Endothelial cell of umbilical vein (primary cell): ENCODE results near the gene CCDC57. TPM values are rescaled to one million over a fixed set of nuclear protein-coding genes. Genes with fewer than 3 reads are reported as not detected.

Source experiments
- BruUV-seq: library from RNA; stranded (reverse); fragments of 400-500 nt; replicated peaks from 2 replicates; lab custom pipeline; 2021; lab: Mats Ljungman, UMichigan
- CTCF ChIA-PET: fragments of 300-600, 350-600 bp; sonication (Branson Sonifier 250); formaldehyde crosslinking; loops from one replicate; lab custom pipeline; 2021; ENCODE audit warnings: antibody characterized with exemption, inconsistent platforms; lab: Charles Lee
- POLR2A ChIA-PET: fragments of 300-600, 350-600 bp; sonication (Branson Sonifier 250); formaldehyde crosslinking; loops from one replicate; lab custom pipeline; 2021; ENCODE audit warnings: antibody characterized with exemption, inconsistent platforms; lab: Charles Lee
- DNase-seq: peaks from one replicate; pipeline ENCODE4 v3.0.0-alpha.2; 2011; ENCODE audit warnings: low read depth, low spot score
- FAIRE-seq: peaks from 2 replicates; lab custom pipeline; 2011; peaks lifted over from hg19 to GRCh38; lab: Jason Lieb, UNC
- H2AFZ ChIP-seq: 2 replicates; pipeline ENCODE4 v1.6.0; 2012; ENCODE audit warnings: low read depth, low read length, control low read depth, inconsistent platforms
- H3K27ac ChIP-seq: 2 replicates; pipeline ENCODE4 v1.5.1; 2011; ENCODE audit warnings: low read depth, mild to moderate bottlenecking, control low read depth, low read length, moderate library complexity; ENCODE audit not compliant: insufficient read depth
- H3K27me3 ChIP-seq, 2 experiments: 2 replicates each; pipeline versions ENCODE4 v1.6.0 to v1.6.1; 2011; ENCODE audit warnings: low read length in 2 of 2, mixed read lengths in 1 of 2; ENCODE audit not compliant: control insufficient read depth in 2 of 2, insufficient read depth in 2 of 2
- H3K36me3 ChIP-seq, 2 experiments: 2 replicates in 1 of 2; 3 replicates in 1 of 2; pipeline ENCODE4 v1.5.1; 2011; ENCODE audit warnings: low read length in 2 of 2, mild to moderate bottlenecking in 1 of 2, moderate library complexity in 1 of 2; ENCODE audit not compliant: control insufficient read depth in 2 of 2, insufficient read depth in 2 of 2; ENCODE audit errors: extremely low read depth in 1 of 2
- H3K4me1 ChIP-seq: 3 replicates; pipeline ENCODE4 v1.5.1; 2011; ENCODE audit warnings: mild to moderate bottlenecking, low read length; ENCODE audit not compliant: control insufficient read depth, insufficient read depth; ENCODE audit errors: extremely low read depth
- H3K4me2 ChIP-seq: 2 replicates; pipeline ENCODE4 v1.6.1; 2011; ENCODE audit warnings: low read length, control low read depth, mixed read lengths; ENCODE audit not compliant: insufficient read depth
- H3K4me3 ChIP-seq, 3 experiments: fragments of 200-600 bp in 1 of 3; sonication (generic), shearing (Covaris generic) in 1 of 3; replicated peaks in 1 of 3; 2 replicates each; pipeline ENCODE4 v1.5.1; 2011 to 2016; ENCODE audit warnings: control low read depth in 3 of 3, low read length in 3 of 3, mild to moderate bottlenecking in 2 of 3, inconsistent platforms in 1 of 3, low read depth in 1 of 3, moderate library complexity in 1 of 3; ENCODE audit not compliant: insufficient read depth in 1 of 3
- H3K79me2 ChIP-seq: 2 replicates; pipeline ENCODE4 v1.6.0; 2012; ENCODE audit warnings: low read length, inconsistent platforms; ENCODE audit not compliant: control insufficient read depth, insufficient read depth
- H3K9ac ChIP-seq: replicated peaks from 2 replicates; pipeline ENCODE3; 2011; ENCODE audit warnings: low read length, control low read depth; ENCODE audit not compliant: insufficient read depth; ENCODE audit errors: extremely low read depth
- H3K9me1 ChIP-seq: replicated peaks from 3 replicates; pipeline ENCODE4 v1.6.0; 2011; ENCODE audit warnings: mild to moderate bottlenecking, low read length; ENCODE audit not compliant: control insufficient read depth, insufficient read depth; ENCODE audit errors: extremely low read depth
- H3K9me3 ChIP-seq: replicated peaks from 2 replicates; pipeline ENCODE4 v1.5.1; 2012; ENCODE audit warnings: low read length, inconsistent platforms; ENCODE audit not compliant: control insufficient read depth, insufficient read depth
- H4K20me1 ChIP-seq: replicated peaks from 2 replicates; pipeline ENCODE3; 2011; ENCODE audit warnings: mild to moderate bottlenecking, low read length; ENCODE audit not compliant: control insufficient read depth, insufficient read depth; ENCODE audit errors: extremely low read depth
- CTCF ChIP-seq, 2 donors: IDR thresholded peaks; 1 replicate in 1 of 2; 2 replicates in 1 of 2; pipeline ENCODE4 v1.5.1; 2011; ENCODE audit warnings: low read length in 2 of 2, mild to moderate bottlenecking in 2 of 2, moderate library complexity in 2 of 2, control low read depth in 1 of 2, inconsistent platforms in 1 of 2, low read depth in 1 of 2; ENCODE audit not compliant: insufficient read depth in 1 of 2; ENCODE audit errors: extremely low read depth in 1 of 2
- EZH2 ChIP-seq: IDR thresholded peaks from 2 replicates; pipeline ENCODE4 v1.6.1; 2012; ENCODE audit warnings: borderline replicate concordance, low read depth, mild to moderate bottlenecking, moderate library complexity, low read length, inconsistent platforms; ENCODE audit not compliant: severe bottlenecking
- FOS ChIP-seq: IDR thresholded peaks from 2 replicates; pipeline ENCODE4 v1.6.1; 2011; ENCODE audit warnings: mild to moderate bottlenecking, low read length, moderate library complexity, borderline replicate concordance; ENCODE audit not compliant: insufficient read depth
- GATA2 ChIP-seq: IDR thresholded peaks from 2 replicates; pipeline ENCODE4 v1.7.0; 2011; ENCODE audit warnings: low read depth, mild to moderate bottlenecking, moderate library complexity, mixed read lengths, low read length; ENCODE audit not compliant: insufficient read length, insufficient read depth
- JUN ChIP-seq: IDR thresholded peaks from 2 replicates; pipeline ENCODE4 v1.6.1; 2011; ENCODE audit warnings: borderline replicate concordance, low read depth; ENCODE audit not compliant: insufficient read length, insufficient read depth
- MYC ChIP-seq: IDR thresholded peaks from one replicate; pipeline ENCODE4 v1.6.1; 2011; ENCODE audit warnings: mild to moderate bottlenecking, low read depth, low read length
- POLR2A ChIP-seq: IDR thresholded peaks from 2 replicates; pipeline ENCODE4 v1.6.1; 2012; ENCODE audit warnings: low read depth, mild to moderate bottlenecking, control low read depth, low read length
- POLR2AphosphoS5 ChIP-seq: IDR thresholded peaks from 2 replicates; pipeline ENCODE4 v1.6.1; 2012; ENCODE audit warnings: low read depth, mild to moderate bottlenecking, control low read depth, low read length, moderate library complexity; ENCODE audit not compliant: insufficient read depth
- dilution Hi-C: fragments of 300-500 bp; cut with MboI; formaldehyde crosslinking; loops from one replicate; pipeline ENCODE4 v1.15.0; 2019; ENCODE audit warnings: low sequenced_read_pairs; ENCODE audit not compliant: extremely low pct_ligation_motif_present
- intact Hi-C: fragments of 100-400 bp; cut with micrococcal nuclease; formaldehyde crosslinking; loops from one replicate; pipeline ENCODE4 v1.10.0; 2022
- polyA plus RNA-seq, 4 experiments: library from polyadenylated mRNA; depleted of rRNA in 3 of 4; stranded (reverse) in 3 of 4; unstranded in 1 of 4; fragments of >200 nt; gene quantifications; 2 replicates each; pipeline versions ENCODE4 v1.2.1 to v1.2.3, GENCODE V29; 2011 to 2012; ENCODE audit warnings: missing spikeins in 1 of 4
- total RNA-seq: library from RNA; stranded (reverse); gene quantifications from 2 replicates; pipeline ENCODE4 v1.2.3, GENCODE V29; 2021
- TF ChIP-seq, protein P1 (sequence below): IDR thresholded peaks from 2 replicates; pipeline ENCODE4 v1.6.1; 2011; ENCODE audit not compliant: insufficient read depth, insufficient read length

Gene CCDC57
- total and polyA plus RNA-seq, 2 donors (not counting 3 experiments of a cell fraction or from before 2014, with no cell fraction given), result 18.6 to 31.6 TPM

- DNase-seq (no peak), FAIRE-seq (no peak)
- POLR2A ChIA-PET, result no interaction called here
- intact Hi-C loops, result no loop called here
- no peak overlapping the region for H3K4me3 ChIP-seq
- H3K79me2 ChIP-seq, result no peaks in the 10 kb centered on the region
- no peak overlapping the region for H3K27ac ChIP-seq
- H2AFZ ChIP-seq, result no peak overlapping the region
- no peaks in the 10 kb centered on the region for H3K9me1 ChIP-seq
- dilution Hi-C loops, result no loop called here
- CTCF ChIA-PET, result interaction anchor here (1.3 kb wide), 1 partner anchor 33 kb away, joined by 4 read pairs; no protein-coding TSS in a partner anchor
- no peaks in the 10 kb centered on the region for H4K20me1 ChIP-seq
- no peak overlapping the region for H3K9ac ChIP-seq
- H3K27me3 ChIP-seq, result no peaks in the 10 kb centered on the region
- H3K36me3 ChIP-seq, result peaks cover 0 to 3% of the 10 kb centered on the region in 2 experiments
- no peak for TF ChIP-seq GATA2
- no peak for TF ChIP-seq POLR2A
- no peak for TF ChIP-seq POLR2AphosphoS5
- TF ChIP-seq JUN, result no peak
- no peak for TF ChIP-seq MYC
- no peak for TF ChIP-seq EZH2
- TF ChIP-seq CTCF (IDR thresholded peaks at IDR 0.05; ENCODE audit: extremely low read depth in 1 of 2, insufficient read depth in 1 of 2, low read depth in 1 of 2, low read length in 2 of 2), result no peak
- TF ChIP-seq, protein P1, sequence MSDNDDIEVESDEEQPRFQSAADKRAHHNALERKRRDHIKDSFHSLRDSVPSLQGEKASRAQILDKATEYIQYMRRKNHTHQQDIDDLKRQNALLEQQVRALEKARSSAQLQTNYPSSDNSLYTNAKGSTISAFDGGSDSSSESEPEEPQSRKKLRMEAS, result no peak
- TF ChIP-seq FOS, result no peak
- BruUV-seq, result no TSS peak
- H3K4me2 ChIP-seq, result no peak overlapping the region
- no peaks in the 10 kb centered on the region for H3K4me1 ChIP-seq
- no peaks in the 10 kb centered on the region for H3K9me3 ChIP-seq
Observed at GRCh38 chr17:82173351-82174041, 39.1 kb downstream of the CCDC57 start.
